Inflammatory macrophage (primary cell): ENCODE measurements around the gene TNNT1.
A peak's percentile ranks its signal among the peaks of the same experiment; 100 is the strongest.
"Not testable (repeated sequence)": the region's sequence is repeated elsewhere in the genome, so short reads cannot be mapped to it uniquely, and the experiment has no call there.

Experiments
- DNase-seq, 2 donors: peaks; one replicate each; pipeline ENCODE4 v3.0.0-alpha.2; 2020 to 2022

TNNT1 gene

DNA sequence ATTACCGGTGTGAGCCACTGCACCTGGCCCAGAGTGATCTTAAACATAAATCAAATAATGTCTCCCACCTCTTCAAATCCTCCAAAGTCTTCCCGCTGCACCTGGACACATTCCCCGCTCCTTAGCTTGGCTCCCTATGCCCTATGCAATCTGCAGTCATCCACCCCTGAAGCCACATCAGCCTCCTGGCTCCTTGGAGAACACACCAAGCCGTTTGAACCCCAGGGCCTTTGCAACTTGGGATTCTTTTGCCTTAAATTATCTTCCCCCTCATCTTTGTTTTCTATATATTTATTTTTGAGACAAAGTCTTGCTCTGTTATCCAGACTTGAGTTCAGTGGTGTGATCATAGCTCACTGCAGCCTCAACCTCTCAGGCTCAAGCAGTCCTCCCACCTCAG is 20.1 kb upstream of the TNNT1 start:
- DNase-seq: no peak

DNA sequence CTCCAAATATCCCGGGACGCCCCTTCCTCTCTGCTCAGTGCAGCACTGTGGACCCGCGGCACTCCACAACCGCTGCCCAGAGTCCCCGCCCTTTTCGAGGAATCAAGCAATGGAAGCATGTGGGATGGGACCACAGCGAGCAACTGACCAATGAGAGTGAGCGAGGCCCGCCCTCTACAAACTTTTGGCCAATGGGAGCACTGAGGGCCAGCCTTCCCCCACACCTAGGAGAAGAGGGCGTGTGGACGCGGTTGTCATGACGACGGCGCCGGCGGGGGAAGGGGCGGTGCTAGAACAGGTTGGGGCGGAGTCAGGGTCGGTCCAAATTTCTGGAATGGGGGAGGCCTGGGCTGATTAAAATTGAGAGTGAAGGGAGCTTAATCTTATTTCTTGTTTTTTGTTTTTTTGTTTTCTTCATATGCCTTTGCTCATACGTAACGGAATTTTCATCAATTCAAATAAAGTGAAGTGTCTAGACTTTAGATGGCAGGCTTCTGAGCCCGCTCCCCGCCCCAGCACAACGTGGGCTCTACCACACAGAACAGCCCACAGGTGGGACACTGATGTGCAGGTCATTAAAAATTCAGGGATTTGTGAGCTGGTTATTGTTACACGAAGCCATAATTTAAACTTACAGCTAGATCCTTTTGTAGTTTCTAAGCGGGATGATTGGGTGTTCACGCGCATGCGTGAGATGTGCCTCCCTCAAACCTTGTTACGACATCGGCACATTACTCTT is 17.7 kb upstream of the TNNT1 start, which contains the start of gene DNAAF3:
Gene DNAAF3 (minus strand): TSS at position 84 of the 739 bp plus-strand sequence. CDS start 200 bp downstream, outside the sequence.
- peak; percentile 91 to 93 for DNase-seq

DNA sequence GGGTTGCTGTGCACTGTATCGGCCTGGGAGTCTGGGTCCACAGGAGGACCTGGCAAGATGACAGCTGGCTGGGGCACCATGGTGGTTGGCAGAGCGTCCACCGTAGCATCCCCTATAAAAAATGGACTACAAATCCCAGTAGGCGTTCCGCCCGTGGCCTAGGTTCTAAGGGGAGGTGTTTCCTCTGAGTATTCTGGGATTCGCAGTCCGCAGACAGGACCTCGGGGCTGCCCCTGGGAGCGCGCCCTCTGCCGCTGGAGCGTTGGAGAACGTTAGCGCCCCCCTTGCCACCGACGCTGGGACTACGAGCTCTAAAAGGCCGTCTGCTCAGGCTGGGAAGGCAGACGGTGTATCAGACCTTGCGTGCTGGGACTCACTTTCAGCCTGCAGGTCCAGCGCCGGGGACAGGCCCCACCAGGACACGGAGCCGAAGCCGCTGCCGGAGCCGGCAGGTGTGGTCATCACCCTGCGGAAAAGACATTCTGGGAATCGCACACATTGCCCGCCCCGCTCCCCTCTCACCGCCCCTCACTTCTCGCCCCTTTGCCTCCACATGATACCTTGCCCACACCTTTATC is 17.0 kb upstream of the TNNT1 start:
- peak; percentile 47 to 68 for DNase-seq

DNA sequence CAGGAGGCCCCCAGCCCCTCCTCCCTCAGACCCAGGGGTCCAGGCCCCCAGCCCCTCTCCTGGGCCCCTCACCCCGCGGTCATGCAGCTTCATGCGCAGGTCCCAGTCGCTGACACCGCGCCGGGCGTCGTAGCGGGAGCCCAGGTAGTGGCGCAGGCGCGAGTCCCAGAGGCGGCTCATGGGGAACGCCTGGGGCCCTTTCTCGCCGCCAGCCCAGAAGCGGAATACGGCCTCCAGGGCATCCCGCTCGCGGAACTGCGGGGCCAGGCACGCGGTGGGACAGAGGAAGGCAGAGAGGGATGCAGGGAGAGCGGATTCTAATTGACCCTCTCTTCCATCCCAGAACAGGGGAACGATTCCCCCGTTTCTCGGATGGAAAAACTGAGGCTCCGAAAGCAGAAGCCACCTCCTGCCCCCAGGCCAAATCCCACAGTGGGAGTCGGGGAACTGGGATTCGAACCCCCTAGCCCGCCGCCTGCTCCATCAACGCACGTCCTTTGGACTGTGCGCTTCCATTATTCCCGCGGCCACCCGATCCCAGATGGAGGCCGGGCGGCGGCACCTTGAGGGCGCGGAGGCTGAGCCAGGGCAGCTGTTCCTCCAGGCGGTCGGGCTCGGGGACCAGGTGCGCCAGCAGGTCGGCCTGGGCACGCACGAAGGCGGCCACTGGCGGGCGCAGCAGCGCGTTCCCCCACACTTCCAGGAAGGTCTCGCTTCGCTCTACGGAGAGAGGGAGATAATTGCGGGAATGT is 12.7 kb upstream of the TNNT1 start:
- no peak for DNase-seq

DNA sequence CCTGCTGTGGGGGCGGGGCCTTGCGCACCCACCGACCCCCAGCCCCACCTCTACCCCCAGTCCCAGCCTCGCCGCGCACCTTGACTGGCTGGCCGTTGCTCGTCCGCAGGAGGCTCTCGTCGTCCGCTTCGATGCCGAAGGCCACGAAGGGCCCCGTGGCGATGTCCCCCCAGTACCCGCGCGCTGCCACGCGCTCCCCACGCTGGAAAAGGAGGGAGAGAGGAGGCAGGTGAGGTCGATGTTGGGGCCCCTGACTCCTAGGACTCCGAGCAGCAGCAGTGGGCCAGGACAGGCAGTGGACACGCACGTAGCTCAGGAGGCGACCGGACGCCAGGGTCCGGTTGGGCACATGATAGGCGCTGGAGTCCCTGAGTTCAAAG is 12.0 kb upstream of the TNNT1 start:
- no peak for DNase-seq

DNA sequence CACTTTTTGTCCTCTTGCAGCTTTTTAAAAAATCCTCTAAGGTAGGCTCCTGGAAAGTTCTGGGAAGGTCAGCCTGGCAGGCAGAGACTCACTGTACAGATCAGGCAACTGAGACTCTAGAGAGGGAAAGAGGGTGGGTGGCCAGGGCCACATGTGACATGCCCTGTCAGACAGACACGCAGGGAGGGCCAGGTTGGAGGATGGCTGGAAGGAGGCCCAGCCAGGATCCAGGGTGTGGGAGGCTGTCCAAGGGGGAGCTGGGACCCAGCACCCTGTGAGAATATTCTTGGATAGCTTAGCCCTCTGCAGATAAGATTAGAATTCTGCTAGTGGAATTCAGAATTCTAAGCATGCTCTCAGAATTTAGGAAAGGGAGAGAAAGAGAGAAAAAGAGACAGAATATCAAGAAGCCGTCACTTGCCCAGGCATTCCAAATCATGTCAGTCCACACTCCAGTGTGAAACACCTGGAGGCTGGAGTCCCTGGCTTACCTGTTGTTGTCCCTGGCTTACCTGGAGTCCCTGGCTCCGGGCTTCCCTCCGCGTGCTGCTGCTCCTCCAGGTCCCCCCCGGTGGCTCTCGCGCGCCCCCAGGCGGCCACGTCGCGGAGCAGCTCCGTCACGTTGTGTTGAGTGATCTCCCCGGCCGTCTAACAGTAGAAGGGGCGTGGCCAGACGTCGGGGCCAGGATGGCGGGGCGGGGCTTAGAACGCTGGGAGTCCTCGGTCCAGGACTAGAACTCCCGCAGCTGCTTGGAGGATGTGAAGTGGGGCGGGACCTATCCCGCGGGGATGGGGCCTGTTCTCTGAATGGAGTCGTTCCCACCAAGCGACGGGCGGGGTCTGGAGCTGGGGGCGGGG is 11.4 kb upstream of the TNNT1 start:
- DNase-seq: peak; percentile 88 to 90

DNA sequence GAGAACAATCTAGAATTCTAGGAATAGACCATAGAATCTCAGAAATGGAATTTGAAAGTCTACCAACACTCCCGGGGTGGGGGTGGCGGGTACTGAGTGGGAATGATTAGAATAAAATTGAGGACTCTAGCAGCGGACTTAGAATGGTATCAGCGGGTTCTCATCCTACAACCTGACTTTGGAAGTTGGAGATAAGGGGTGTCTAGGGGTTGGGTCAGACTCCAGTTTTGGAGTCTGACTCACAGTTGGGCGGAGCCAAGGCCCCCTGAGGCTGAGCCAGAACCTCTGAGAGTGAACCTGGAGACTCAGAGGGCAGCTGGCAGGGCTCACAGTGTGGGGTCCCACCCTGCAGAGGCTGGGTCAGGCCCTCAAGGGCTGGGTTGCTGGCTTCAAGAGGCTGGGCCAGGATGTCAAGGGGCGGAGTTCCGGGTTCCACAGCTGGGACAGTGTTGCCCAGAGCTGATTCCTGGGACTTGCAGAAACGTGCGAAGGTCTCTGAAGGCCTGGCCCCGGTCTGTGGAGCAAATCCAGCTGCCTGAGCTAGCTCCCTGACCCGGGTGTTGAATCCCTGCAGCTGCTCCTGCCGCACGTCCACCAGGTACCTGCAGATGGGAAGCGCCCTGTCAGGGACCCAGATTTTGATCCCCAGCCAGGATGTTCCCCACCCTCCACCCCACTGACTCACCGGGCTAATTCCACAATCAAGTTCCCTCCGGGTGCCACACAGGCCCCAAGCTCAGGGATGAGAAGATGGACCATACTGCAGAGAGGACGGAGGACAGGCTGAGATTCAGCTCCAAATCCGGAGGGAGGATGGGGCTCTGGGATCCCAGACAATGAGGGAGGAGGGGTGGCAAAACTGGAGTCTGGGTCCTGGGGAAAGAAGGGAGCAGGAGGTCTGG is 10.1 kb upstream of the TNNT1 start:
- no peak for DNase-seq

DNA sequence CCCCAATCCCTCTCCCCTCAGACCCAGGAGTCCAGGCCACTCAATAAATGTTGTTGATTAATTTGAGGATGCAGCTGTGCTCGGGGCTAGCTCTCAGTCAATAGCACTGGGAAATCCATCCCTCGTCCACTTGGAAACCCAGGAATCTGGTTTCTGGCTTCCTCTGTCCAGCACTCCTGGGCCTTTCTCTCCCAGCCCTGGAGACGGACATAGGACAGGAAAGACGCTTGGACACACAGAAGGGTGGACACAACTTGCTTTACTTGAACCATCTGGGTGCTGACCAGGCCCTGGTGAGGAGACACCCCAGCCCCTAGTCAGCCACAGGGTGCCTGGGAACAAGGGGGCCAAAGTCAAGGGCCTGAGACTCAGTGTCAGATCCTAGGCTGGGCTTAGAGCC is 9.4 kb upstream of the TNNT1 start:
- no peak for DNase-seq

DNA sequence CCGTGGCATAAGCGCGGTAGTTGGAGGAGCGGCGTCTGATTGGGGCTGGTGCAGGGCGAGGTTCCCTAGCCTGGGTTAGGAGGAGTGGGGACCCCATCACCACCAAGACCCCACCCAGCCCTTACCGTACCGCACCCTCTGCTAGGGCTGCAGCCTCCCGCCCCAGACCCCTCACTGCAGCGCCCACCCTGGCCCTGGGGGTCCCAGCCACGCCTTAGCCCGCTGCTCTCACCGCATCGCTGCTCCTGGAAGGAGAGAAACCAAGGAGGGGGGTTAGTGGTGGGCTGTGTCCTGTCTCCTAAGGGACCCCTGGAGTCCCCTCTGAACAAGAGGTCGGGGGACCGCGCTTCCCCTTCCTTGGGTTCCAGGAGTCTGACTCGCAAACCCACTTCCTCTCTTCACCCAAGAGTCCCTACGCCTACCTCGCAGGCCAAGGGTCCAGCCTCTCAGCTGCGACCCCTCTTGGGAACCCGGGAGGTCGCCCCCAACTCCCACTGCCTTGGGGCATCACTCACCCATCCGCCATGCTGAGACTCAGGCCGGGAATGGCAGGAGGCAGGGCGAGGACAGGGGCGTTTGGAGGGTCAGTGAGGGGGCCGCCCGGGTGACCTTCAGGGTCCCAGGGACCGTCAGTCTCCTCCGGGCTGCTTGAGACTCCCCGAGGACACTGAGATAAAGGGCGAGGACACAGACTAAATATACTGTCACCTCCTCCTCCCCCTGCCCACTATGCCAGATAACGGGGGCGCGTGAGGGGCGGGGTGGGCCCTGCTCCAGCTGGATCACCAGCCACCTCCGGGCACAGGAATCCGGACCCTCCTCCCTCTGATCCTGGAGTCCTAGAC is 8.3 kb upstream of the TNNT1 start, which contains the start of gene TNNI3:
Gene TNNI3 (minus strand): TSS at position 669 of the 845 bp plus-strand sequence. CDS start 143 bp downstream, at position 526.
- no peak for DNase-seq

DNA sequence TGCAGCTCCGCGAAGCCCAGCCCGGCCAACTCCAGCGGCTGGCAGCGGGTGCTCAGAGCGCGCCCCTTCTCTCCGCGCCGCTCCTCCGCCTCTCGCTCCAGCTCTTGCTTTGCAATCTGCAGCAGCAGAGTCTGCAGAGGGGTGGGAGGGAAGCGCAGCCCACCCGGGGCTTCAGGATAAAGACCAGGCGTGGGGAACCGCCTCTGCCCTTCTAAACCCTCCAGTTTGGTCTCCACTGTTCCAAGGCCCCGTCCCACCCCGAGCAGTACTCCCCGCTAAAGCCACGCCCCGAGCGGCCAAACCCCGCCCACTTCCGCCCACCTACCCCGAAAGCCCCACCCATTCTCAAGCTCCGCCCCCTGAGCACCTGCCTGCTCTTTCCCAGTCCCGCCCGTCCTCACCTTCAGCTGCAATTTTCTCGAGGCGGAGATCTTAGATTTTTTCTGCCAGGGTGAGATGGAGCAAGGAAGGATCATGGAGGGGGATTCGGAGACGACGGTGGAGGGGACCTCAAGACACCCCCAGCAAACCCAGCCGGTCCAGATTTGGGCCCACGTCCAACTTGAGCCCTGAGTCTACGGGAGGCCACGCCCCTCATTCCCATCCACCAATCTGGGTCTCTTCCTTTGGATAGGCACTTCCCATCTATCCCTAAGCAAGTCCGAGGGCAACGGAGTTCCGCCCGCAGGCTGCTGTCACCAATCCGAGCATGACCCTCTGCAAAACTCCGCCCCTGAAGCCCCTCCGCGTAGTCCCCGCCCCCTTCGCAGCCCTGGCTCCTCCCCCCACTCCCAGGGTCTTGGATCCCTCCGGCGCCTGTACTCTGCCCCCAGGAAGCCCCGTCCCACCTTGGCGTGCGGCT is 7.4 kb upstream of the TNNT1 start:
- peak; percentile 7 to 27 for DNase-seq

DNA sequence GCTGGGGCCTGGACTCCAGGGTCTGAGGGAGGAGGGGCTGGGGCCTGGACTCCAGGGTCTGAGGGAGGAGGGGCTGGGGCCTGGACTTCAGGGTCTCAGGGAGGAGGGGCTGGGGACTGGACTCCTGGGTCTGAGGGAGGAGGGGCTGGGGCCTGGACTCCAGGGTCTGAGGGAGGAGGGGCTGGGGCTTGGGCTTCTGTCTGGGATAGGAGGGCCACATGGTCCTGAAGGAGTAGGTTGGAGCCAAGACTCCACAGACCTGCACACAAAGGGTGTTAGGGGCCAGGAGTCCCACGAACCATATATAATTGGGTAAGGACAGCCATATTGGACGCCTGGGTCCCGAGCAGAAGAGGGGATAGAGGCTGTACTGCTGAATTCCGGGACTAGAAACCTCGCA is 6.8 kb upstream of the TNNT1 start:
- not testable (repeated sequence) for DNase-seq

DNA sequence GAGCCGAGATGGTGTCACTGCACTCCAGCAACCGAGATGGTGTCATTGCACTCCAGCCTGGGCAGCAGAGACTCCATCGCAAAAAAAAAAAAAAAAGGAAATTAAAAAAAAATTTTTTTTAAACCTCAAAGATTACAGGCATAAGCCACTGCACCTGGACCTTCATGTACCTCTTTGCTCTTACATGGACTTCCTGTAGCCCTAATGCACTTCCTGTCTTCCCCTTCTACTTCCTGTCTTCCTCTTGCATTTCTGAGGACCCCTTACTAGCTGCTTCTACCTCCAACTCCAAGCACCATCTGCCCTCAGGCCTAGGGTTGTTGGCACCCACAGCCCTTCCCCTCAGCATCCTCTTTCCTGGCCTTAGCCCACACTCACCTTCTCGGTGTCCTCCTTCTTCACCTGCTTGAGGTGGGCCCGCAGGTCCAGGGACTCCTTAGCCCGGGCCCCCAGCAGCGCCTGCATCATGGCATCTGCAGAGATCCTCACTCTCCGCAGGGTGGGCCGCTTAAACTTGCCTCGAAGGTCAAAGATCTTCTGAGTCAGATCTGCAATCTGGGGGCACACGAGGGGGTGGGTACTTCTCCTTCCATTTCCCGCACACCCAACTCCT is 4.8 kb upstream of the TNNT1 start:
- DNase-seq: no peak

DNA sequence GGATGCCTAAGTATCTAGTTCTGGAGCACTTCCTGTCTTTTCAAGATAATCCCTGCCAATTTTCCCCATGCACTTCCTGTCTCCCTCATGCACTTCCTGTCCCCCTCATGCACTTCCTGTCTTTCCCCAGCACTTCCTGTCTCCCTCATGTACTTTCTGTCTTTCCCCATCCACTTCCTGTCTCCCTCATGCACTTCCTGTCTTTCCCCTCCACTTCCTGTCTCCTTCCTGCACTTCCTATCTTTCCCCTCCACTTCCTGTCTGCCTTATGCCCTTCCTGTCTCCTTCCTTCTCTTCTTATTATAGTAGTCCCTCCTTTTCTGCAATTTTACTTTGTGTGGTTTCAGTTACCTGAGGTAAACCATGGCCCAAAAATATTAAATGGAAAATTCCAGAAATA is 3.0 kb upstream of the TNNT1 start:
- DNase-seq: no peak

DNA sequence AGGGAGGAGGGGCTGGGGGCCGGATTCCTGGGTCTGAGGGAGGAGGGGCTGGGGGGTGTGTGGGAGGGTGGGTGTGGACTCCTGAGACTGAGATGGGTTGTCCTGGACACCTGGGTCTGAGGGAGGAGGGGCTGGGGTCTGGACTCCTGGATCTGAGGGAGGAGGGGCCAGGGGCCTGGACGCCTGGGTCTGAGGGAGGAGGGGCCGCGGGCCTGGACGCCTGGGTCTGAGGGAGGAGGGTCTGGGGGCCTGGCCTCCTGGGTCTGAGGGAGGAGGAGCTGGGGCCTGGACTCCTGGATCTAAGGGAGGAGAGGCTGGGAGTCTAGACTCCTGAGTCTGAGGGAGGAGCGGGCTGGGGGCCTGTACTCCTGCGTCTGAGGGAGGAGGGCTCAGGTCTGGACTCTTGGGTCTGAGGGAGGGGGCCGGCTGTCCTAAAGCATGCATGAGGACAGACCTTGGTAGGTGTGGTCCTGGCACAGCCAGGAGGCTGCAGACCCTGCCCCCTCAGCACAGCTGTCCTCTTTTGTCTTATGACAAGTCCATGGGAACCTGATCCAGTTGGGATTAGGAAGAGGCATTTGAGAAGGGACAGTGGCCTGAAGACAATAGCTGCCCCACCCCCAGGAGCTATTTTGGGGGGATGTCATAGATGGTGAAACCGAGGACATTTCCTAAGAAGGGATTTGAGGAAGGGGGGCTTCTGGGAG is 1.3 kb downstream of the TNNT1 start:
- no peak for DNase-seq

DNA sequence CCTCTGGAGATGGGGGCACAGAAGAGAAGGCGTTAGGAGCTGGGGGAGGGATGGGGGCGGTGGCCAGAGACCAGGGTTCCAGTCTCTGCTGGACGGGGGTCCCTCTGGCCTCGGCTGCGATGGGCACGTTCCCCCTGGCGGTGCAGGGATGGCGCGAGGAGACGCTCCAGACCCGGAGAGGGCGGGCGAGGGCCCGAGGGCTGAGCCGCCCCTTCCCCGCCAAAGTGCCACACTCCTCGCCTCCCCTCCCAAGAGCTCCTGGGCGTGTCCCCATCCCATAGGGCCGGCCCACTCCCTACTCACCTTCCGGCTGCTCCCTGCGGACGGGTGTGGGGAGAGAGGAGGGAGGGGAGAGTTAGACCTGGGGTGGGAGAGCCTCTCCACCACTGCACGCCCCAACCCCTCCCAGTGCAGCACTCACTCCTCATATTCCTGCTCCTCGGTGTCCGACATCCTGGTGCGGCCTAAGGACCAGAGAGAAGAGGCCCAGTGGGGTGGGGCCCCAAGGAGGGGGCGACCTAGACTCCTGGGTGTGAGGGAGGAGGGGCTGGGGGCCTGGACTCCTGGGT is 2.2 kb downstream of the TNNT1 start:
- no peak for DNase-seq

DNA sequence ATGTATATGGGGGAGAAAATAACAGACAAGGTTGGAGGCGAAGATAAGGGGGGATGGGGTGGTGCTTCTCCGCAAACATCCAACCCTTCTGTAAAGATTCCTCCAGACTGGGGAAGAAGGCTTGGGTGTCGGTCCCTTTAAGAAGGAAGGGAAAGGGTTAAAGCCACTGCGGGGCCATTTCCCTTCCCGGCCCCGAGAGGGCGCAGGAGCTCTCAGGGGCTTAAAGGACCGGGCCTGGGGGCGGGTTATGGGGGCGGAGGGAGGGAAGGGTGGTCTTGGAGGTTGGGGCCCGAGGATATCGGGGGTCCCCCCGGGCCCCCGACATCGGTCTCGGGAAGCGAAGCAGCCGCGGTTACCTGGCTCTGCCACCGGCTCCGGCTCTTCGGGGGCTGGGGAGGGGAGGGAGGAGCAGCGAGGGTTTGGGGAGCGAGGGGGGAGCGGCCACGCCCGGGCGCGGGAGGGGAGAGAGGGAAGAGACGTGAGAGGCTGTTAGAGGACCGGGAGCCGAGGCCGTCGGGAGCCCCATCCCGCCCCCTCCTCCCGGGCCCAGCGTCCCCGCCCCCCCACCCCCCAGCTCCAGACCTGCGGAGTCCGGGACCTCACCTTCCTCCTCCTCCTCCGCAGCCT is 2.8 kb downstream of the TNNT1 start:
- peak in 1 of 2 donors; percentile 29 for DNase-seq

DNA sequence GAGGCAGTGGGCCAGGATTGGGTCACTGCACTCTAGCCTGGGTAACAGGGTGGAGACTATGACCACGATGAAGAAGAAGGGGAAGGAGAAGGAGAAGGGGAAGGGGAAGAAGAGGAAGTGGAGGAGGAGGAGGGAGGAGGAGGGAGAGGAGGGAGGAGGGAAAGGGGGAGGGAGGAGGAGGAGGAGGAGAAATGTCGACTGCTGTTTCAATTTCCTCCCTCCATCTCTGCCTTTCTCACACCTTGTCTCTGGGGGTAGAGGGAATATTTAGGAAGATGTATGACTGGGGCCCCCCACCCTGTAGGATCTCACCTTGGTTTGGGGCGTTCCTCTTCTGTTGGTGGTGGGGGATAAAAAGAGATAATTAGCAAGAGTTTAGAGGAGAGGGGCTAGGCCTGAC is 3.8 kb downstream of the TNNT1 start:
- DNase-seq: peak; percentile 14 to 63

DNA sequence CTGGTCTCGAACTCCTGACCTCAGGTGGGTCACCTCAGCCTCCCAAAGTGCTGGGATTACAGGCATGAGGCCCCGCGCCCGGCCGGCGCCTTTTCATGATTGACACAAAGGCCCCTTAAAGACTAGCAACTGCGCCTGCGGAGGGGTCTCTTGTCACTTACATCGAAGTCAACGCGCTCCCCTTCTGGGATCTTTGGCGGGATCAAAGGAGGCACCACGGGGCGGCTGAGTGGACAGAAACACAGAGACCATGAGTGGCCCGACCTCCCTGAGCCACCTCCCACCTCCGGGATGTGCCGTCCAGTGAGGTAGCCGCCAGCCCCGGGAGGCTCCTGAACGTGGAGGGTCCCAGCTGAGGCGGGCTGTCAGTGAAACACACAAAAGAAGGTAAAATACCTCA is 7.3 kb downstream of the TNNT1 start:
- no peak for DNase-seq
